NCI-H2196 (cell line): ENCODE results near the gene PTPRD.

Source experiments
- DNase-seq: peaks from one replicate; lab custom pipeline; 2025; ENCODE audit not compliant: unreplicated experiment; lab: John Stamatoyannopoulos, UW

Gene PTPRD

DNA sequence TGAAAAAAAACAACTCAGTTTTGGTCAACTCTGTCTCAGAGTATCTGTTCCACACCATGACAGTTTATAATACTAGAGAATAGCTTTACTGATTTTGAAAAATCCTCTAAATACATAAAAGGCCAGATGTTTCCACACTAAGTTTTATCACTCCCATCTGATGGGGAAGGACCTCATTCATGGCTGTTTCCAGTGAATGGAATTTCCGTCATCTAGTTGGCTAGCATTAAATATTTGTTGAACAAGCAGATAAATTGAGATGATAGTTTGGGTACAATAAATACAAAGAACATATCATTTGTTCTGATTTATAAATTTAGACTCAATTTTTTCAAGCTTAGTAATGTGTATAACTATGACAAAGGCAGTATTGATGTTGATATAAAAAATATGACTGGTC, 408.5 kb downstream of the PTPRD start:
- no peak for DNase-seq

DNA sequence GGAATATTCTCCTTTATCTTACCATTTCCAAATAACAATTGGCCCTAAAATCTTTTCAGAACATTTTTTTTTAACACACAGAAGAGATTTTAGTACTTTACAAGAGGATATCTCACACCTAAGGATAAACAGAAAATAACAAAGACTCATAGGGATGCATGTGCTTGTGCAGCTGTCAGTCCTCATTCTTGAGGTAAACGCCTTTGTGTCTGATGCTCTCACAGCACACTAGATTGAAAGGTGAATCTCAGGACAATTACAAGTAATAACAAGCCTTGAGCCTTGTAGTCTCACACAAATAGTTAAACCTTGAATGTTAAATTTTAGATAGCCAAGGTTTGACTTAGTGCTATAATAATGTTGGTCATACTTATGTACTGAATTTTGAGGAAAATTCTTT, 439.2 kb downstream of the PTPRD start:
- DNase-seq: no peak

GRCh38 chr9:10172476-10172875, 440.3 kb downstream of the PTPRD start:
- no peak for DNase-seq

- no peak for DNase-seq
These were observed 444.6 kb downstream of the PTPRD start for GRCh38 chr9:10168241-10168640.

- DNase-seq: no peak
These were observed 464.0 kb downstream of the PTPRD start for GRCh38 chr9:10148796-10149195.

GRCh38 chr9:10146517-10147331, 466.1 kb downstream of the PTPRD start:
- DNase-seq: no peak

GRCh38 chr9:10144355-10144754, 468.4 kb downstream of the PTPRD start:
- DNase-seq: no peak

GRCh38 chr9:10135553-10135952, 477.2 kb downstream of the PTPRD start:
- no peak for DNase-seq

DNA sequence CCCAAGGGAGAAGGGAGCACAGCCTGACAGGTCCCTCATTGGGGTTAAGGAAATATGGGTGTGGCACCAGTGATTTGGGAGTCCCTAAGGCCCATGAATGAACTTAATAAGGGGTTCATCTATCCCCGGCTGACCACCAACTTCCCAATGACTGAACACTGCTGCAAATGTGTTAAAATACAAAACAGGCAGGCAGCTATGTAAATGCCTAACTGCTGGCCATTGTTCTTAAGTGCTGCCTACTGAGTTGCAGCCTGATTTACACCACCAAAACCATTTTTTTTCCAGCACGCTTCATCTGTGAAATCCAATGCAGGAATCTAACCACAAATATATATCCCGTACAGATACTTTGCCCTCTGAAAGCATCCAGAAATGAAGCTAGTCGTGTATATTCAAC, 478.5 kb downstream of the PTPRD start:
- no peak for DNase-seq

DNA sequence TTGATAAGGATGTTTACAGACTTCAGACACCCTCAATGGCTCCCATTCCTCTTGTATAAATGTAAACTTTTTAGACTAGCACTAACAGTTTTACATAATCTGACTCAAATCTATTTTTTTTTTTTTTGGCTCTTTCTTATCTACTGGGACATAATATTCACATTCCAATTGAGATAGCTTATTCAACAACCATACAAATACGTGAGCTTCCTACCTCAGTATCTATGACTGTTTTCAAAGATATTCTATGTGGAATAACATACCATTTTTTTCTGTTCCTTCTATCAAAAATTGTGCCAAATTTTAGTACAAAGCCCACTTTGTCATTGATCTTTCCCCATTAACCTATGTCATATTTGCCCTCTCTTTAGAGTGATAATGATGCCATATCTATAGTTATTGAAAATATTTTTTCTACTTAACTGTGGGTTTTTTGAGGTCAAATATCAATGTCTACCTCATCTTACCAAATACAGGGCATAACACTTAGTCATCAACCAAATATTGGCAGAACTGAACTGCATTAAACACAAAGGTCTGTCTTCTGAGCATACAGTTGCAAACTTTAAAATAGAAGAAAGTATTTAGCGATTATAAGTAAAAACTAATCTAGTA, 482.6 kb downstream of the PTPRD start:
- no peak for DNase-seq

DNA sequence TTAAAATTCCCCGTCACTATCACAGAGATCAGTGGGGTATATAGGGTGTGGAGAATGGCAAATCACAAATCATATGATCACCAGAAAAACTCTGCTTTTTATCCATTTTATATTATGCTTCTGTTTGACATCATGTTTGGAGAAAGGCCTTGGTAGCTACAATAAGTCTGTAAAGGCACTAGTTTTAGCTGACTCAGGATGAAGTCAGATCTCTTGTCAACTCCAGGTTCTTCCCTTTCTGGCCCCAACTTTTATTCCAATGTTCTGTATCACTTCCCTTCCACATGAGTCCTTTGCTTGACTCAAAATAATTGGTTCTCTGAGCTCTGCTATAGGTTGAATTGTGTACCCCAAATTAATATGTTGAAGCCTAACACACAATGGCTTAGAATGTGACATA, 484.9 kb downstream of the PTPRD start:
- no peak for DNase-seq

DNA sequence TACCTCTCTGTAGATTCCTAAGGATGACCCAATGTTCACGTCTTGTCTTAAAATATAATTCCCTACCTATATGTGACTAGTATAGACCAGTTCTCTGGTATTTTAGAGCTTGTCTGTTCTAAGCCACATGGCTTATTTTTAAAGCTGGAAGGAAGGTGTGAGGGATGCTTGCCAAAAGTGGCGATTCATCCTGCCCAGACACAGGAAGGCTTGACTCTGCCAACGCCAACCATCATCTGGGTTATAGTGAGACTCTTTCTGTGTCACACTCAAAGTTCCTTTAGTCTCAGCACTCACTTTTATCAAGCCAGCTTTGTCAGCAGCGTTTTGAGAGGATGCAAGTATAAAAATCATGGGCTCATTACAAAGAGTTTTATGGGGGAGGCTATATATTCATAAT, 500.0 kb downstream of the PTPRD start:
- DNase-seq: no peak

DNA sequence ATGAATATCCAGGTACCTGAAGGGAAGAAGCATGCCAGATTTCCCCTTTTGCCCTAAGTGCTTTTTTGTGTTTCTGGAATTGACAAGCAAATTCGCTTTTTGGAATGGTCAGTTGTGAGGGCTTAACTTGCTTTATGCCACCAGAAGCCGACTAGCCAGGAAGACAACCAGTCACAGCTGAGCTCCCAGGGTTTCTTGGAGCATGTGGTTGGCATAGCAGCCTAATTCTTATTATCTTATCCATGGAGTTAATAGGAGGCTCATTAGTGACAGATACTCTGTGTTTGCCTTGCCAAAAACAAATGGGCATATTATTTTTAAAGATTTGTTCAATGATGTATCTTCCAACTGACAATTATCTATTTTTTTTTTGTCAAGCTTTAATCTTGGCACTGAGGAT, 500.7 kb downstream of the PTPRD start:
- DNase-seq: no peak

GRCh38 chr9:10108815-10109214, 504.0 kb downstream of the PTPRD start:
- DNase-seq: no peak

- no peak for DNase-seq
These were observed 508.0 kb downstream of the PTPRD start for GRCh38 chr9:10104774-10105173.

- DNase-seq: no peak
These were observed 517.6 kb downstream of the PTPRD start for GRCh38 chr9:10095208-10095607.

- no peak for DNase-seq
These were observed 518.2 kb downstream of the PTPRD start for GRCh38 chr9:10094563-10094962.

DNA sequence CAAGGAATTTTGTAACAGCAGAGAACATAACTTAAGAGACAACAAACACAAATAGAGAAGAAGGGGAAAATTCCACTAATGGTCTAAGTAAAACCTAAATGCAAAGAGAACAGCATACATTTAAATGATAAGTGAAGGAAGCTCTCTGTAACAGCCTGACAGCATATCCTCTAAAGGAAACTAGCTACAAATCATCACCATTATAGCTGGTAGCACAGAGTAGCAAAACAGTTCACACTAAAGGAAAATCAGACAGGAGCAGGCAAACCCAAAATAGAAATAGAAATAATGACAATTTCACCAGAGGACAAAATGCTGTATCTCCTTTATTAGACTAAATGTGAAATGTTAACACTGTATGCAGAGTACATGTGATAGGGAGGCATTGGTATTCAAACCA, 532.8 kb downstream of the PTPRD start:
- no peak for DNase-seq

- no peak for DNase-seq
These were observed 533.4 kb downstream of the PTPRD start for GRCh38 chr9:10079284-10079964.

DNA sequence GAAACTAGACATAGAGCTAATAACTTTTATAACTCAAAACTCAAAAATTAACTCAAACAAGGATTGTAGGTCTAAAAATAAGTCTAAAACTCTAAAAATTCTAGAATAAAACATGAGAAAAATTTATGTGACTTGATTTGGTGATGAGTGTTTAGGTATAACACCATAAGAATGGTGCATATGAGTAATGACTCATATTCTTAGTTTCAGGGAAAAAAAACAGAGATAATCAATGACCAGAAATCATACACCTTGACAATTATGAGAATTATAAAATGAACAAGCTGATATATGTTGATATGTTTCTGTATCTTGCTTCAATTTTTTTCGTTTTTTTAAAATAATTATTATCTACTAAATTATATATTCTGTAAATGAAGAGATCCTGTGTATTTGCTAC, 541.2 kb downstream of the PTPRD start:
- no peak for DNase-seq

- DNase-seq: no peak
These were observed 550.0 kb downstream of the PTPRD start for GRCh38 chr9:10062629-10063395.
